ENCODE results near the gene PTPN22. TPM values are rescaled to one million over a fixed set of nuclear protein-coding genes. Genes with fewer than 3 reads are reported as not detected.
A peak's percentile ranks its signal among the peaks of the same experiment; 100 is the strongest.

The PTPN22 gene
- total and polyA plus RNA-seq, 9 of the 15 experiments (the other 6 are each of a cell fraction or from before 2014, with no cell fraction given): 0.45 to 4.6 (median 1.1) TPM

DNA sequence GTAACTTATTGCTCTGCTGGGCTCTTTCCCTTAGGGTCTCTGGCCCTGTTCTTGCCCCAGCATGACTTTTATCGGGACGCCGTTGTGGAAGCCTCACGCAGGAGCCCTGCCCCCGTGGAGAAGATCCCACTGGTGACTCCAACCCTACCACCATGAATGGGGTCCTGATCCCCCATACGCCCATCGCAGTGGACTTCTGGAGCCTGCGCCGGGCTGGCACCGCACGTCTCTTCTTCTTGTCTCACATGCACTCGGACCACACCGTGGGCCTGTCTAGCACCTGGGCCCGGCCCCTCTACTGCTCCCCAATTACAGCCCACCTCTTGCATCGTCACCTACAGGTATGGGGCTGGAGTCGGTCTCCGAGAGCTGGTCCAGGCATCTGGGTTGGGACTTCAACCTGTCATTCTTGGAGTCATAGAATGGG, 33.9 kb upstream of the PTPN22 start (continued):
- TF ChIP-seq ZNF76 (CRISPR knock-in tag; IDR thresholded peaks at IDR 0.05; ENCODE audit: borderline replicate concordance) (no peak), CHD1 (IDR thresholded peaks at IDR 0.05; ENCODE audit: low read length) (peak; percentile 92), PHF8 (IDR thresholded peaks at IDR 0.05; ENCODE audit: borderline replicate concordance, low read length) (peak; percentile 79; the same call in 1 of the 2 replicates), PHF20 (IDR thresholded peaks at IDR 0.05; ENCODE audit: partially characterized antibody) (no peak), ATF7 (IDR thresholded peaks at IDR 0.05) (no peak), NONO (IDR thresholded peaks at IDR 0.05; ENCODE audit: low read depth in 2 of 2, low read length in 1 of 2) (no peak), NR4A1 (CRISPR knock-in tag; IDR thresholded peaks at IDR 0.05) (0 out of 2 replicates have a peak, but pooled peaks have one; percentile 23), NR4A1 (tag; IDR thresholded peaks at IDR 0.05) (peak; percentile 30; the same call in 1 of the 2 replicates), C11orf30 (IDR thresholded peaks at IDR 0.05; ENCODE audit: low read depth) (no peak)
- TF ChIP-seq, protein P1, sequence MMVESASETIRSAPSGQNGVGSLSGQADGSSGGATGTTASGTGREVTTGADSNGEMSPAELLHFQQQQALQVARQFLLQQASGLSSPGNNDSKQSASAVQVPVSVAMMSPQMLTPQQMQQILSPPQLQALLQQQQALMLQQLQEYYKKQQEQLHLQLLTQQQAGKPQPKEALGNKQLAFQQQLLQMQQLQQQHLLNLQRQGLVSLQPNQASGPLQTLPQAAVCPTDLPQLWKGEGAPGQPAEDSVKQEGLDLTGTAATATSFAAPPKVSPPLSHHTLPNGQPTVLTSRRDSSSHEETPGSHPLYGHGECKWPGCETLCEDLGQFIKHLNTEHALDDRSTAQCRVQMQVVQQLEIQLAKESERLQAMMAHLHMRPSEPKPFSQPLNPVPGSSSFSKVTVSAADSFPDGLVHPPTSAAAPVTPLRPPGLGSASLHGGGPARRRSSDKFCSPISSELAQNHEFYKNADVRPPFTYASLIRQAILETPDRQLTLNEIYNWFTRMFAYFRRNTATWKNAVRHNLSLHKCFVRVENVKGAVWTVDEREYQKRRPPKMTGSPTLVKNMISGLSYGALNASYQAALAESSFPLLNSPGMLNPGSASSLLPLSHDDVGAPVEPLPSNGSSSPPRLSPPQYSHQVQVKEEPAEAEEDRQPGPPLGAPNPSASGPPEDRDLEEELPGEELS (CRISPR knock-in tag; IDR thresholded peaks at IDR 0.05; ENCODE audit: borderline replicate concordance): 0 out of 2 replicates have a peak, but pooled peaks have one; percentile 32
- TF ChIP-seq, protein P2, sequence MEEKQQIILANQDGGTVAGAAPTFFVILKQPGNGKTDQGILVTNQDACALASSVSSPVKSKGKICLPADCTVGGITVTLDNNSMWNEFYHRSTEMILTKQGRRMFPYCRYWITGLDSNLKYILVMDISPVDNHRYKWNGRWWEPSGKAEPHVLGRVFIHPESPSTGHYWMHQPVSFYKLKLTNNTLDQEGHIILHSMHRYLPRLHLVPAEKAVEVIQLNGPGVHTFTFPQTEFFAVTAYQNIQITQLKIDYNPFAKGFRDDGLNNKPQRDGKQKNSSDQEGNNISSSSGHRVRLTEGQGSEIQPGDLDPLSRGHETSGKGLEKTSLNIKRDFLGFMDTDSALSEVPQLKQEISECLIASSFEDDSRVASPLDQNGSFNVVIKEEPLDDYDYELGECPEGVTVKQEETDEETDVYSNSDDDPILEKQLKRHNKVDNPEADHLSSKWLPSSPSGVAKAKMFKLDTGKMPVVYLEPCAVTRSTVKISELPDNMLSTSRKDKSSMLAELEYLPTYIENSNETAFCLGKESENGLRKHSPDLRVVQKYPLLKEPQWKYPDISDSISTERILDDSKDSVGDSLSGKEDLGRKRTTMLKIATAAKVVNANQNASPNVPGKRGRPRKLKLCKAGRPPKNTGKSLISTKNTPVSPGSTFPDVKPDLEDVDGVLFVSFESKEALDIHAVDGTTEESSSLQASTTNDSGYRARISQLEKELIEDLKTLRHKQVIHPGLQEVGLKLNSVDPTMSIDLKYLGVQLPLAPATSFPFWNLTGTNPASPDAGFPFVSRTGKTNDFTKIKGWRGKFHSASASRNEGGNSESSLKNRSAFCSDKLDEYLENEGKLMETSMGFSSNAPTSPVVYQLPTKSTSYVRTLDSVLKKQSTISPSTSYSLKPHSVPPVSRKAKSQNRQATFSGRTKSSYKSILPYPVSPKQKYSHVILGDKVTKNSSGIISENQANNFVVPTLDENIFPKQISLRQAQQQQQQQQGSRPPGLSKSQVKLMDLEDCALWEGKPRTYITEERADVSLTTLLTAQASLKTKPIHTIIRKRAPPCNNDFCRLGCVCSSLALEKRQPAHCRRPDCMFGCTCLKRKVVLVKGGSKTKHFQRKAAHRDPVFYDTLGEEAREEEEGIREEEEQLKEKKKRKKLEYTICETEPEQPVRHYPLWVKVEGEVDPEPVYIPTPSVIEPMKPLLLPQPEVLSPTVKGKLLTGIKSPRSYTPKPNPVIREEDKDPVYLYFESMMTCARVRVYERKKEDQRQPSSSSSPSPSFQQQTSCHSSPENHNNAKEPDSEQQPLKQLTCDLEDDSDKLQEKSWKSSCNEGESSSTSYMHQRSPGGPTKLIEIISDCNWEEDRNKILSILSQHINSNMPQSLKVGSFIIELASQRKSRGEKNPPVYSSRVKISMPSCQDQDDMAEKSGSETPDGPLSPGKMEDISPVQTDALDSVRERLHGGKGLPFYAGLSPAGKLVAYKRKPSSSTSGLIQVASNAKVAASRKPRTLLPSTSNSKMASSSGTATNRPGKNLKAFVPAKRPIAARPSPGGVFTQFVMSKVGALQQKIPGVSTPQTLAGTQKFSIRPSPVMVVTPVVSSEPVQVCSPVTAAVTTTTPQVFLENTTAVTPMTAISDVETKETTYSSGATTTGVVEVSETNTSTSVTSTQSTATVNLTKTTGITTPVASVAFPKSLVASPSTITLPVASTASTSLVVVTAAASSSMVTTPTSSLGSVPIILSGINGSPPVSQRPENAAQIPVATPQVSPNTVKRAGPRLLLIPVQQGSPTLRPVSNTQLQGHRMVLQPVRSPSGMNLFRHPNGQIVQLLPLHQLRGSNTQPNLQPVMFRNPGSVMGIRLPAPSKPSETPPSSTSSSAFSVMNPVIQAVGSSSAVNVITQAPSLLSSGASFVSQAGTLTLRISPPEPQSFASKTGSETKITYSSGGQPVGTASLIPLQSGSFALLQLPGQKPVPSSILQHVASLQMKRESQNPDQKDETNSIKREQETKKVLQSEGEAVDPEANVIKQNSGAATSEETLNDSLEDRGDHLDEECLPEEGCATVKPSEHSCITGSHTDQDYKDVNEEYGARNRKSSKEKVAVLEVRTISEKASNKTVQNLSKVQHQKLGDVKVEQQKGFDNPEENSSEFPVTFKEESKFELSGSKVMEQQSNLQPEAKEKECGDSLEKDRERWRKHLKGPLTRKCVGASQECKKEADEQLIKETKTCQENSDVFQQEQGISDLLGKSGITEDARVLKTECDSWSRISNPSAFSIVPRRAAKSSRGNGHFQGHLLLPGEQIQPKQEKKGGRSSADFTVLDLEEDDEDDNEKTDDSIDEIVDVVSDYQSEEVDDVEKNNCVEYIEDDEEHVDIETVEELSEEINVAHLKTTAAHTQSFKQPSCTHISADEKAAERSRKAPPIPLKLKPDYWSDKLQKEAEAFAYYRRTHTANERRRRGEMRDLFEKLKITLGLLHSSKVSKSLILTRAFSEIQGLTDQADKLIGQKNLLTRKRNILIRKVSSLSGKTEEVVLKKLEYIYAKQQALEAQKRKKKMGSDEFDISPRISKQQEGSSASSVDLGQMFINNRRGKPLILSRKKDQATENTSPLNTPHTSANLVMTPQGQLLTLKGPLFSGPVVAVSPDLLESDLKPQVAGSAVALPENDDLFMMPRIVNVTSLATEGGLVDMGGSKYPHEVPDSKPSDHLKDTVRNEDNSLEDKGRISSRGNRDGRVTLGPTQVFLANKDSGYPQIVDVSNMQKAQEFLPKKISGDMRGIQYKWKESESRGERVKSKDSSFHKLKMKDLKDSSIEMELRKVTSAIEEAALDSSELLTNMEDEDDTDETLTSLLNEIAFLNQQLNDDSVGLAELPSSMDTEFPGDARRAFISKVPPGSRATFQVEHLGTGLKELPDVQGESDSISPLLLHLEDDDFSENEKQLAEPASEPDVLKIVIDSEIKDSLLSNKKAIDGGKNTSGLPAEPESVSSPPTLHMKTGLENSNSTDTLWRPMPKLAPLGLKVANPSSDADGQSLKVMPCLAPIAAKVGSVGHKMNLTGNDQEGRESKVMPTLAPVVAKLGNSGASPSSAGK (IDR thresholded peaks at IDR 0.05): 0 out of 2 replicates have a peak, but pooled peaks have one; percentile 27
- TF ChIP-seq, protein P3, sequence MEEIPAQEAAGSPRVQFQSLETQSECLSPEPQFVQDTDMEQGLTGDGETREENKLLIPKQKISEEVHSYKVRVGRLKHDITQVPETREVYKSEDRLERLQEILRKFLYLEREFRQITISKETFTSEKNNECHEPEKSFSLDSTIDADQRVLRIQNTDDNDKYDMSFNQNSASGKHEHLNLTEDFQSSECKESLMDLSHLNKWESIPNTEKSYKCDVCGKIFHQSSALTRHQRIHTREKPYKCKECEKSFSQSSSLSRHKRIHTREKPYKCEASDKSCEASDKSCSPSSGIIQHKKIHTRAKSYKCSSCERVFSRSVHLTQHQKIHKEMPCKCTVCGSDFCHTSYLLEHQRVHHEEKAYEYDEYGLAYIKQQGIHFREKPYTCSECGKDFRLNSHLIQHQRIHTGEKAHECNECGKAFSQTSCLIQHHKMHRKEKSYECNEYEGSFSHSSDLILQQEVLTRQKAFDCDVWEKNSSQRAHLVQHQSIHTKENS (CRISPR knock-in tag; IDR thresholded peaks at IDR 0.05): no peak

All from K562 (cell line).